ENCODE data around the gene WDR7. TPM values are rescaled to one million over a fixed set of nuclear protein-coding genes. Genes with fewer than 3 reads are reported as not detected.

Gene WDR7
- total and polyA plus RNA-seq, 4 experiments from 2014 or later: 22.3 to 50.8 (median 36.2) TPM

DNA sequence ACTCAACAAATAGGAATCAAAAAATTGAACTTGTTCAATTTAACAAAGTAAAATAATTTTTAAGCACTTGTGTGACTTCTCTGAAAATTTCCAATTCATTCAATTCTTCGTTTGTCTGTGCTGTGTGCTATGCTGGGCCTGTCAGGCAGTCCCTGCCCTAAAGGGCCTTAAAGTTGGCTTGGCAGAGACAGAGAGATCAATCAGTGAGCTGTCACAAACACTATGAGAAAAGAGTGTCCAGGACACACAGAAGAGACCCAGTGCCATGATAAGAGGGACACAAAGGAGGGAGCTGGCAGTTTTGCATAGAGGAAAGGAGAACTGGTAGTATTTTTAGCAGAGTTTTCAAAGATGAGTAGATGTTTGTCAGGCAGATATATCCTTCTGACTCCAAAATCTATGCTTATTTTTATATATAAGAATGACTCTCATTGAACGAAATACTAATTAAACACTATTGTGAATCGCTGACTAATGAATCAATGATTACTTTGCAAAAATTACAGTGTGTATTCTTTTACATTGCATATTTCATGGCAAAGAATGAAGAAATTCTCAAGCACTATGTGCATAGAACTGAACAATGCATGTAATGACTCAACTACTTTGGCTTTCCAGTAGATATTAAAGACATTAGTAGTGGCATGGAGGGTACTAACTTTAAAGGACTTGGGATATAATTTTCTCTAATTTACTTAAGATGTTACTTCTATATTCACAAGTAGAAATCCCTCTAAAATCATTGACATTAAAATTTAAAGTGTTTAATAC, 302.5 kb downstream of the WDR7 start:
- Histone ChIP-seq H3K27me3 (ENCODE audit: insufficient read depth, low read length) (no peaks in the 10 kb centered on the region), H3K4me3 (ENCODE audit: low read length in 2 of 2) (no peak overlapping the region), H3K27ac (ENCODE audit: low read depth, low read length) (no peak overlapping the region), H3K9me3 (ENCODE audit: control insufficient read depth in 1 of 2, low read length in 2 of 2) (no peaks in the 10 kb centered on the region), H3K4me1 (ENCODE audit: insufficient read depth, low read length) (no peaks in the 10 kb centered on the region), H3K36me3 (ENCODE audit: insufficient read depth, low read length) (no peaks in the 10 kb centered on the region)
- POLR2A ChIA-PET (ENCODE audit: partially characterized antibody): no interaction called here
- no peaks in the 10 kb centered on the region for H3K9me3 Mint-ChIP-seq
- no peaks in the 10 kb centered on the region for H3K27me3 Mint-ChIP-seq
- H3K4me1 Mint-ChIP-seq: peaks cover 0 to 3% (median 0%) of the 10 kb centered on the region in 4 donors
- CTCF ChIA-PET (ENCODE audit: partially characterized antibody): no interaction called here
- intact Hi-C loops (cut with micrococcal nuclease): no loop called here
- H3K27ac Mint-ChIP-seq: no peak overlapping the region
- H3K36me3 Mint-ChIP-seq: peaks cover 17 to 34% of the 10 kb centered on the region in 2 donors
- H3K4me3 Mint-ChIP-seq: no peak overlapping the region
- DNase-seq: no peak

DNA sequence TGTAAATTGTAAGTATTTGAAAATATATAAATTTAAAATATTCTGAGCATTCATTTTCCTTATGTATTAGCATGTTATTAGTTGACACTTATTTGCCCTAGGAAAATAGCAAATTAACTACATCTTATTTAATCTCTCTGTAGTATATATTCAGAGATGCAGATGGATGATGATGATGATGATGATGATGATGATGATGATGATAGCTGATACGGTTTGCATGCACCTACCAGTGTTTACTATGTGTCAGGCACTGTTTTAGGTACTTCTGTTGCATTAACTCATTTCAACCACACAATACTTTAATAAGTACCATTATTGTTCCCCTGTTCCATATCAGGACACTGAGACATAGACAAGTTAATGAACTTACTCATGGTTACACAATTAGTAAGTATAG, 304.3 kb downstream of the WDR7 start:
- Histone ChIP-seq H3K4me1 (ENCODE audit: insufficient read depth, low read length) (no peaks in the 10 kb centered on the region), H3K9me3 (ENCODE audit: control insufficient read depth in 1 of 2, low read length in 2 of 2) (no peaks in the 10 kb centered on the region), H3K4me3 (ENCODE audit: low read length in 2 of 2) (no peak overlapping the region), H3K27ac (ENCODE audit: low read depth, low read length) (no peak overlapping the region), H3K27me3 (ENCODE audit: insufficient read depth, low read length) (no peaks in the 10 kb centered on the region), H3K36me3 (ENCODE audit: insufficient read depth, low read length) (no peaks in the 10 kb centered on the region)
- POLR2A ChIA-PET (ENCODE audit: partially characterized antibody): no interaction called here
- intact Hi-C loops (cut with micrococcal nuclease): no loop called here
- Mint-ChIP-seq H3K4me1 (peaks cover 0 to 1% (median 0%) of the 10 kb centered on the region in 4 donors), H3K9me3 (no peaks in the 10 kb centered on the region), H3K27me3 (no peaks in the 10 kb centered on the region), H3K4me3 (no peak overlapping the region), H3K27ac (no peak overlapping the region), H3K36me3 (peaks cover 15 to 32% of the 10 kb centered on the region in 2 donors)
- CTCF ChIA-PET (ENCODE audit: partially characterized antibody): no interaction called here
- DNase-seq: no peak

- no peaks in the 10 kb centered on the region for H3K4me1 Mint-ChIP-seq
- intact Hi-C loops (cut with micrococcal nuclease): no loop called here
- Histone ChIP-seq H3K4me3 (ENCODE audit: low read length in 2 of 2) (no peak overlapping the region), H3K36me3 (ENCODE audit: insufficient read depth, low read length) (no peaks in the 10 kb centered on the region), H3K27ac (ENCODE audit: low read depth, low read length) (no peak overlapping the region), H3K27me3 (ENCODE audit: insufficient read depth, low read length) (no peaks in the 10 kb centered on the region), H3K4me1 (ENCODE audit: insufficient read depth, low read length) (no peaks in the 10 kb centered on the region), H3K9me3 (ENCODE audit: control insufficient read depth in 1 of 2, low read length in 2 of 2) (no peaks in the 10 kb centered on the region)
- ChIA-PET POLR2A (ENCODE audit: partially characterized antibody) (no interaction called here), CTCF (ENCODE audit: partially characterized antibody) (no interaction called here)
- no peak overlapping the region for H3K27ac Mint-ChIP-seq
- DNase-seq: no peak
- no peaks in the 10 kb centered on the region for H3K27me3 Mint-ChIP-seq
- H3K9me3 Mint-ChIP-seq: no peaks in the 10 kb centered on the region
- H3K4me3 Mint-ChIP-seq: no peak overlapping the region
- peaks cover 31 to 45% of the 10 kb centered on the region in 2 donors for H3K36me3 Mint-ChIP-seq
These were observed 308.0 kb downstream of the WDR7 start for GRCh38 chr18:56959120-56959519.

DNA sequence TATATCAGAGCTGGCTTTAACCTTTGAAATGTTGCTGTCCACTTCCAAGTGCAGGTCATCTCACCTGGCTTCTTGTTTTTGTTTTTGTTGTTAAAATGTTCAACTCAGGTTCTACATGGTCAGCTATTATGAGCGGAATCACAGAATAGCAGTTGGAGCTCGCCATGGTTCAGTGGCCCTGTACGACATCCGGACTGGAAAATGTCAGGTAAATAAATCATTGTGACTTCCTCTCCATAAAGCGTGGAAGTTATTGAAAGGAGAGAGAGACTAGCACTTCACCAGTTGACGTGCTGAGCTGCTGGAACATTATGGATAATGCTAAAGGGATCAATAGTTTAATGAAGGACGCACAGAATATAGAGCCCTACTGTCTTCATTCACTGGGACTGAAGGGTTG, 311.2 kb downstream of the WDR7 start:
- H3K4me1 Mint-ChIP-seq: no peaks in the 10 kb centered on the region
- H3K27me3 ChIP-seq (ENCODE audit: insufficient read depth, low read length): no peaks in the 10 kb centered on the region
- no peak overlapping the region for H3K4me3 ChIP-seq (ENCODE audit: low read length in 2 of 2)
- no peaks in the 10 kb centered on the region for H3K9me3 ChIP-seq (ENCODE audit: control insufficient read depth in 1 of 2, low read length in 2 of 2)
- no peaks in the 10 kb centered on the region for H3K36me3 ChIP-seq (ENCODE audit: insufficient read depth, low read length)
- H3K36me3 Mint-ChIP-seq: peaks cover 29 to 46% of the 10 kb centered on the region in 2 donors
- no peak overlapping the region for H3K27ac ChIP-seq (ENCODE audit: low read depth, low read length)
- no peaks in the 10 kb centered on the region for H3K4me1 ChIP-seq (ENCODE audit: insufficient read depth, low read length)
- POLR2A ChIA-PET (ENCODE audit: partially characterized antibody): no interaction called here
- H3K27ac Mint-ChIP-seq: peak overlapping the region in 1 of 7 donors; percentile 8
- no peaks in the 10 kb centered on the region for H3K27me3 Mint-ChIP-seq
- H3K9me3 Mint-ChIP-seq: no peaks in the 10 kb centered on the region
- no peak for DNase-seq
- no peak overlapping the region for H3K4me3 Mint-ChIP-seq
- CTCF ChIA-PET (ENCODE audit: partially characterized antibody): no interaction called here
- intact Hi-C loops (cut with micrococcal nuclease): no loop called here

GRCh38 chr18:56967035-56967434, 315.9 kb downstream of the WDR7 start:
- H3K36me3 Mint-ChIP-seq: peaks cover 40 to 55% of the 10 kb centered on the region in 2 donors
- H3K27ac ChIP-seq (ENCODE audit: low read depth, low read length): no peak overlapping the region
- intact Hi-C loops (cut with micrococcal nuclease): no loop called here
- DNase-seq: no peak
- no peaks in the 10 kb centered on the region for H3K9me3 ChIP-seq (ENCODE audit: control insufficient read depth in 1 of 2, low read length in 2 of 2)
- H3K4me3 ChIP-seq (ENCODE audit: low read length in 2 of 2): no peak overlapping the region
- ChIA-PET POLR2A (ENCODE audit: partially characterized antibody) (no interaction called here), CTCF (ENCODE audit: partially characterized antibody) (no interaction called here)
- H3K27me3 Mint-ChIP-seq: no peaks in the 10 kb centered on the region
- no peak overlapping the region for H3K27ac Mint-ChIP-seq
- no peaks in the 10 kb centered on the region for H3K27me3 ChIP-seq (ENCODE audit: insufficient read depth, low read length)
- peaks cover 0 to 3% (median 1%) of the 10 kb centered on the region in 4 donors for H3K4me1 Mint-ChIP-seq
- no peaks in the 10 kb centered on the region for H3K4me1 ChIP-seq (ENCODE audit: insufficient read depth, low read length)
- H3K9me3 Mint-ChIP-seq: no peaks in the 10 kb centered on the region
- no peak overlapping the region for H3K4me3 Mint-ChIP-seq
- H3K36me3 ChIP-seq (ENCODE audit: insufficient read depth, low read length): no peaks in the 10 kb centered on the region

DNA sequence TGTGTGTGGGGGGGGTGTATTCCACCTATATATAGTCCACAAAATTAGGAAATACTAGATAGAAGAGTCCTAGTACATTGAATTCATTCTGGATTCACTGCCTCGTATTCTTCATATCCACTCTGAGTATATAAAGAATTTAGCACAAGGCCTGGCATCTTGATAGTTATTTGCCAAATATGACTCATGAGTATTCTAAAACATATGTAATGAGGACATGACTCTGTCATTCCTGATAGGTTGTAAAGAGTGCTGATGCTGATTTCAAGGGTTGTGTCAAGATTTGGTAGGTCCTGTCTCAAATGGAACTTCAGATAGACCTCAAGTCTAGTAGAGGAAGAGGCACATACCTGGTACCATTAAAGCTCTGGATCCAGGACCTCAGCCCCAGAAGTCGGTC, 322.3 kb downstream of the WDR7 start:
- H3K9me3 ChIP-seq (ENCODE audit: control insufficient read depth in 1 of 2, low read length in 2 of 2): no peaks in the 10 kb centered on the region
- H3K27ac ChIP-seq (ENCODE audit: low read depth, low read length): no peak overlapping the region
- ChIA-PET POLR2A (ENCODE audit: partially characterized antibody) (no interaction called here), CTCF (ENCODE audit: partially characterized antibody) (no interaction called here)
- Mint-ChIP-seq H3K4me1 (peaks cover 0 to 3% (median 1%) of the 10 kb centered on the region in 4 donors), H3K27ac (no peak overlapping the region), H3K36me3 (peaks cover 31 to 64% of the 10 kb centered on the region in 2 donors), H3K9me3 (no peaks in the 10 kb centered on the region), H3K27me3 (no peaks in the 10 kb centered on the region), H3K4me3 (no peak overlapping the region)
- H3K36me3 ChIP-seq (ENCODE audit: insufficient read depth, low read length): no peaks in the 10 kb centered on the region
- no peak for DNase-seq
- no peaks in the 10 kb centered on the region for H3K27me3 ChIP-seq (ENCODE audit: insufficient read depth, low read length)
- no peaks in the 10 kb centered on the region for H3K4me1 ChIP-seq (ENCODE audit: insufficient read depth, low read length)
- intact Hi-C loops (cut with micrococcal nuclease): no loop called here
- no peak overlapping the region for H3K4me3 ChIP-seq (ENCODE audit: low read length in 2 of 2)

GRCh38 chr18:56974141-56974540, 323.0 kb downstream of the WDR7 start:
- Histone ChIP-seq H3K36me3 (ENCODE audit: insufficient read depth, low read length) (no peaks in the 10 kb centered on the region), H3K27ac (ENCODE audit: low read depth, low read length) (no peak overlapping the region), H3K4me3 (ENCODE audit: low read length in 2 of 2) (no peak overlapping the region), H3K27me3 (ENCODE audit: insufficient read depth, low read length) (no peaks in the 10 kb centered on the region), H3K9me3 (ENCODE audit: control insufficient read depth in 1 of 2, low read length in 2 of 2) (no peaks in the 10 kb centered on the region), H3K4me1 (ENCODE audit: insufficient read depth, low read length) (no peaks in the 10 kb centered on the region)
- no peak overlapping the region for H3K4me3 Mint-ChIP-seq
- peak overlapping the region in 1 of 7 donors; percentile 85 for H3K27ac Mint-ChIP-seq
- POLR2A ChIA-PET (ENCODE audit: partially characterized antibody): no interaction called here
- no peak for DNase-seq
- no peaks in the 10 kb centered on the region for H3K9me3 Mint-ChIP-seq
- H3K36me3 Mint-ChIP-seq: peaks cover 27 to 61% of the 10 kb centered on the region in 2 donors
- peaks cover 0 to 3% (median 1%) of the 10 kb centered on the region in 4 donors for H3K4me1 Mint-ChIP-seq
- intact Hi-C loops (cut with micrococcal nuclease): no loop called here
- CTCF ChIA-PET (ENCODE audit: partially characterized antibody): no interaction called here
- no peaks in the 10 kb centered on the region for H3K27me3 Mint-ChIP-seq
